Smooth muscle cell (in vitro differentiated cells): ENCODE data around the gene PPP2R5E. TPM values are rescaled to one million over a fixed set of nuclear protein-coding genes. Genes with fewer than 3 reads are reported as not detected.

ENCODE experiments used
- DNase-seq: peaks from one replicate; lab custom pipeline; 2025; ENCODE audit not compliant: unreplicated experiment; lab: John Stamatoyannopoulos, UW
- H2AFZ ChIP-seq: fragments of 200-600 bp; sonication (generic); 2 replicates; pipeline ENCODE4 v1.6.0; 2016; ENCODE audit warnings: antibody characterized with exemption, low read depth, mild to moderate bottlenecking
- H3F3A ChIP-seq: fragments of 200-600 bp; sonication (generic); 2 replicates; pipeline ENCODE4 v1.6.0; 2017; ENCODE audit warnings: antibody characterized with exemption, low read depth
- H3K27ac ChIP-seq: fragments of 200-600 bp; sonication (generic); 2 replicates; pipeline ENCODE4 v1.5.1; 2016; ENCODE audit warnings: low read depth, mild to moderate bottlenecking
- H3K27me3 ChIP-seq: fragments of 200-600 bp; sonication (generic); 2 replicates; pipeline ENCODE4 v1.6.1; 2016; ENCODE audit warnings: low read depth, mild to moderate bottlenecking
- H3K36me3 ChIP-seq: fragments of 200-600 bp; sonication (generic); 2 replicates; pipeline ENCODE4 v1.5.1; 2016; ENCODE audit warnings: low read depth
- H3K4me1 ChIP-seq: fragments of 200-600 bp; sonication (generic); 2 replicates; pipeline ENCODE4 v1.5.1; 2016; ENCODE audit warnings: low read depth
- H3K4me2 ChIP-seq: fragments of 200-600 bp; sonication (generic); 2 replicates; pipeline ENCODE4 v1.6.0; 2016; ENCODE audit warnings: mild to moderate bottlenecking
- H3K4me3 ChIP-seq: fragments of 200-600 bp; sonication (generic); 2 replicates; pipeline ENCODE4 v1.5.1; 2016; ENCODE audit warnings: mild to moderate bottlenecking
- H3K79me2 ChIP-seq: fragments of 200-600 bp; sonication (generic); 2 replicates; pipeline ENCODE4 v1.6.0; 2016; ENCODE audit warnings: low read depth, mild to moderate bottlenecking
- H3K9ac ChIP-seq: fragments of 200-600 bp; sonication (generic); 2 replicates; pipeline ENCODE4 v1.6.0; 2016; ENCODE audit warnings: low read depth
- H3K9me3 ChIP-seq: fragments of 200-600 bp; sonication (generic); replicated peaks from 2 replicates; pipeline ENCODE4 v1.5.1; 2016; ENCODE audit warnings: low read depth
- H4K20me1 ChIP-seq: fragments of 200-600 bp; sonication (generic); 2 replicates; pipeline ENCODE4 v1.6.0; 2016; ENCODE audit warnings: low read depth
- CTCF ChIP-seq: fragments of 200-600 bp; sonication (generic); IDR thresholded peaks from 2 replicates; pipeline ENCODE4 v1.5.1; 2017; ENCODE audit warnings: borderline replicate concordance, mild to moderate bottlenecking, antibody characterized with exemption; ENCODE audit not compliant: insufficient read depth, poor library complexity, severe bottlenecking
- WGBS: methylation state at CpG from one replicate; pipeline ENCODE4 v1.1.7; 2016; ENCODE audit warnings: low lambda C conversion rate; 5-methylcytosine and 5-hydroxymethylcytosine counted together
- polyA plus RNA-seq: library from polyadenylated mRNA; unstranded; fragments of >200 nt; fragmentation: Nextera tagmentation; extraction: Ambion mirVana; gene quantifications from 2 replicates; pipeline ENCODE4 v1.2.1, GENCODE V29; 2016
- total RNA-seq: library from RNA; depleted of rRNA; stranded (reverse); fragments of >200 nt; gene quantifications from 2 replicates; pipeline ENCODE4 v1.2.3, GENCODE V29; 2014

The PPP2R5E gene
- total and polyA plus RNA-seq, 2 experiments from 2014 or later = 31.7 to 47.7 TPM

DNA sequence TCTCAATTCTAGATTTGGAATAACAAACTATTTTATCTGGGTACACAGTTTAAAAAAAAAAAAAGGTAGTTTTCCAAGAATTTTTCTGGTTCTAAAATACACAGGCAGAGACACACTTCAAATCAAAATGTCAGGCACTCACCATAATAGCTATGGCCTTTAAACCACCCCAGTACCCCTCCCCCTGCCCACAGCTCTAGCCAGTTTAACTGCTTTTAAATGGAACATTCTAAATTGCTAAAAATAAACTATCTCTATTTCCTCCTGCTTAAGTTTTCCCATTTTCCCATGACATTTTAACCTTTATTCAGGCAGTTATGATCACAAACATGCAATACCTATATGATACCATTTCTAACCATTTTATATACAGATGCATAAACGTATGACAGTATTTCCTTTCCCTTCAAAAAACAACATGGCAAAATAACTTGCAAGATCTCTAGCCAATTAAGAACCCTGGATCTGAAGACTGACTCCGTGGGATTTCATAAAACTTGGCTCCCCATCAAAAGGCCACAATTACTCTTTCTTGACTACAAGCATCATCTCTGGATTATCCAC, 46.3 kb downstream of the PPP2R5E start:
- Histone ChIP-seq H3K4me3 (no peak overlapping the region), H3K27ac (no peak overlapping the region), H3F3A (no peaks in the 10 kb centered on the region), H3K4me2 (no peak overlapping the region), H2AFZ (no peak overlapping the region), H3K79me2 (peaks cover 83% of the 10 kb centered on the region), H3K4me1 (peaks cover 10% of the 10 kb centered on the region), H3K27me3 (no peaks in the 10 kb centered on the region), H3K36me3 (peaks cover 5% of the 10 kb centered on the region), H4K20me1 (peaks cover 95% of the 10 kb centered on the region), H3K9me3 (no peaks in the 10 kb centered on the region), H3K9ac (no peak overlapping the region)
- no peak for TF ChIP-seq CTCF
- WGBS = 78% methylated on average over 2 of the region's 2 CpGs
- DNase-seq = no peak

DNA sequence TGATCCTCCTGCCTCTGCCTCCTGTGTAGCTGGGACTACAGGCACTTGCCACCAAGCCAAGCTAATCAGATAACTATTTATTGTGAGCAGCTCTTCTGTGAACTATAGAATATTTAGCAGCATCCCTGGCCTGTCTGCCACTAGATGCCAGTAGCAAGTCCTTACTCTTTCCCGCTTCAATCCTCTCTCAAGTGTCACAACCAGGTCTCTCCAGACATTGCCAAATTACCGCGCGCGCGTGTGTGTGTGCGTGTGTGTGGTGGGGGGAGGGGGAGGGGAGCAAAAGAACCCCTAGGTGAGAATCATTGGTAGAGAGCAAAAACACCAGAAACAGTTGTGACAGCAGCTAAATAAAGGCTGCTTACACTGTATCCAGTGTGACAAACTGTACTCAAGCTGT, 49.9 kb downstream of the PPP2R5E start:
- H3K27me3 ChIP-seq = no peaks in the 10 kb centered on the region
- peak; percentile 5 for TF ChIP-seq CTCF
- no peaks in the 10 kb centered on the region for H3K9me3 ChIP-seq
- peak overlapping the region; percentile 52 for H3K4me2 ChIP-seq
- WGBS = 70% methylated on average over 7 of the region's 7 CpGs
- H3K36me3 ChIP-seq = no peaks in the 10 kb centered on the region
- H3F3A ChIP-seq = no peaks in the 10 kb centered on the region
- peaks cover 85% of the 10 kb centered on the region for H3K79me2 ChIP-seq
- H3K27ac ChIP-seq = peak overlapping the region; percentile 84
- H3K9ac ChIP-seq = no peak overlapping the region
- H3K4me3 ChIP-seq = no peak overlapping the region
- H3K4me1 ChIP-seq = peaks cover 10% of the 10 kb centered on the region
- peaks cover 95% of the 10 kb centered on the region for H4K20me1 ChIP-seq
- no peak overlapping the region for H2AFZ ChIP-seq
- DNase-seq = no peak

- DNase-seq = no peak
- H3K4me2 ChIP-seq = peak overlapping the region; percentile 52
- peak overlapping the region; percentile 84 for H3K27ac ChIP-seq
Measured at GRCh38 chr14:63492391-63492790, 50.8 kb downstream of the PPP2R5E start.

More at GRCh38 chr14:63492391-63492790, 50.8 kb downstream of the PPP2R5E start:
- Histone ChIP-seq H2AFZ (no peak overlapping the region), H3K27me3 (no peaks in the 10 kb centered on the region), H4K20me1 (peaks cover 95% of the 10 kb centered on the region), H3K4me3 (no peak overlapping the region), H3K9ac (peak overlapping the region; percentile 7), H3K79me2 (peaks cover 85% of the 10 kb centered on the region), H3K36me3 (no peaks in the 10 kb centered on the region), H3F3A (no peaks in the 10 kb centered on the region), H3K4me1 (peaks cover 10% of the 10 kb centered on the region), H3K9me3 (no peaks in the 10 kb centered on the region)
- no peak for TF ChIP-seq CTCF
